ENCODE data around the gene MECR.

MECR gene

DNA sequence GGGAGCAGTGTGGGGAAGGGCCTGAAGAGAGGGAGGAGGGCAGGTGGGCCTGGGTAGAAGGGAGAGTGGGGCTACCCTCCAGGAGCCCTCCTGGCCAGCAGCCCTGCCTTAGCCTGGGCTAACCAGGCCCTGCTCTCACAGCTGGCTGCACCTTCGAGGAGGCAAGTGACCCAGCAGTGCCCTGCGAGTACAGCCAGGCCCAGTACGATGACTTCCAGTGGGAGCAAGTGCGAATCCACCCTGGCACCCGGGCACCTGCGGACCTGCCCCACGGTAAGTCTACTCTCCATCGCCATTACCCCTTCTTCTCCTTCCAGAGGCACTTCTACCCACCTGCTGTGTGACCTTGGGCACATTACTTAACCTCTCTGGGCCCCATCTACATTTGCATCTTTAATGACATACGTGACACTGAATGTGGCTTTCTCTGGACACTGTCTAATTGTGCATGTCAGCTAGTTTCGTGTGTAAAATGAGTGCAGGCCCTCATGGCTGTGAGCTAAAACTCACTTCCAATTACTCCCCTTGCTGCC, 24.5 kb upstream of the MECR start:
- DNase-seq, result no peak

DNA sequence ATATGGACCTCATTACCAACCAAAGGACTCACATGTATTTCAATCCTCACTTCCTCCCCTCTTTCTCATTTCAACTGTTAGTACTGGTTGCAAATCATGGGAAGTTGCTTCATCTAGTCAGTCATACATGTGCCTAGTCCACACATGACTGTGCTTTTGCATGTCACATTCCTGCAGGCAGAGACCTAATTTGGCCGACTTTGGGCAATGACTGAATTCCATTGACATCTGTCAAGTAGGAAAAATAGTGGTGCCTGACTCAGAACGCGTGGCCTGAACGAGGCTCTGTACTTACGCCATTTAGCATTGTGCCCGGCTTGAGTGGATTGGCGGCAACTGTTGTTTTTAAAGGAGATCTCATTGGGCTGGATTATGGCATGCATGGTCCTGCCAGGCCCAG, 23.6 kb upstream of the MECR start:
- no peak for DNase-seq

DNA sequence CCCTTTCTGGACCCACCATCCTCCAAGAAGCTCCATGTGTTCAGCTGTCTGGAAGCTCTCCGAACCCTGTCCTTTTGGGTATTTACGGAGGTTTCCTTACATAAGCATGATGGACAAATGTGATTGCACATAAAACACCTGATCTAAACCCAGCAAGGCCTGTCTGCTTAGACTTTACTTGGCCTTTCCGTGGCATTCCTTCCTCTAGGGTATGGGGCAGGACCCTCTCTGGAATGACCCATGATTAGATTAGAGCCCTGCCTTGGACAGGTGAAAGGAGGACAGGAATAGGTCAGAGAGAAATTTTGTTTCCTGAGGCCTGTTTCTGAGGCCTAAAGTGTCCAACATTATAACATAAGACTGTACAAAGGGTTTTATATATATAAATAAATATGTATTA, 22.4 kb upstream of the MECR start:
- no peak for DNase-seq

DNA sequence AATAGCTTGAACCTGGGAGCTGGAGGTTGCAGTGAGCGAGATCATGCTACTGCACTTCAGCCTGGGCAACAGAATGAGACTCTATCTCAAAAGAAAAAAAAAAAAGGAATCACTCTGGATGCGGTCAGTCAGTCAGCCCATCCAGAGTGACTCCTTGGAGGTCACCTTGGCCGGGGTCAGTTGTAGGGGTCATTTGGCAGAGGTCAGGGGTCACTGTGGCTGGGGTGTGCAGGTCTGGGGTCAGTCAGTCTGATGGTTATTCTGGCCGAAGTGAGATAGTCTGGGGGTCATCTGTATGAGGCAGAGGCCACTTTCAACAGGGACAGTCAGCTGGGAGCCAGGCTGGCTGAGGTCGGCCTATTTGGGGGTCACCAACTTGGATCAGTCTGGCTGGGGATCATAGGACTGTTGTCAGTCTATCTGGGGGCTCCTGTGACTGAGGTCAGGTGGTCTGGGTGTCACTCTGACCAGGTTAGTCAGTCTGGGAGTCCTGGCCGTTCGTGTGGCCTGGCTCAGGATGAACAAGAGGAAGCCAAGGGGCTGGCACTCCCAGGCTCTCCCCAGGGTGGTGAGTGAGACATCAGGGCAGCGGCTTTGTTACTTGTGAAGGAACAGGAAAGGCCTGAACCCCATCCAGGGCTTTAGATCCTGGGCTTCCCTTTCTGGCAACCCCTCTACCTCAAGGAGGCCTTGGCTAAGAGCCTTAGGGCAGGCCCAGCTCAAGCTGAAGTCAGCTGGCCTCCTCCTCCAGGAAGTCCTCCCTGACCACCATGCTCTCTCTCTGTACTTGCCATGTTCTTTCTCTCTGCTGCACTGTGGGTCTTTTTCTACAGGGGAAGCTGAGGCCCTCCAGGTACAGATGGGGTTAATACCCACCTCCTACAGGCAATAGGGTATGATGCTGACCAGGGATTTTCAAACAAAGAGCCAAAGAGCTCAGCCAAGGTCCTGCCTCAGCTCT, 20.7 kb upstream of the MECR start:
- DNase-seq, result no peak

DNA sequence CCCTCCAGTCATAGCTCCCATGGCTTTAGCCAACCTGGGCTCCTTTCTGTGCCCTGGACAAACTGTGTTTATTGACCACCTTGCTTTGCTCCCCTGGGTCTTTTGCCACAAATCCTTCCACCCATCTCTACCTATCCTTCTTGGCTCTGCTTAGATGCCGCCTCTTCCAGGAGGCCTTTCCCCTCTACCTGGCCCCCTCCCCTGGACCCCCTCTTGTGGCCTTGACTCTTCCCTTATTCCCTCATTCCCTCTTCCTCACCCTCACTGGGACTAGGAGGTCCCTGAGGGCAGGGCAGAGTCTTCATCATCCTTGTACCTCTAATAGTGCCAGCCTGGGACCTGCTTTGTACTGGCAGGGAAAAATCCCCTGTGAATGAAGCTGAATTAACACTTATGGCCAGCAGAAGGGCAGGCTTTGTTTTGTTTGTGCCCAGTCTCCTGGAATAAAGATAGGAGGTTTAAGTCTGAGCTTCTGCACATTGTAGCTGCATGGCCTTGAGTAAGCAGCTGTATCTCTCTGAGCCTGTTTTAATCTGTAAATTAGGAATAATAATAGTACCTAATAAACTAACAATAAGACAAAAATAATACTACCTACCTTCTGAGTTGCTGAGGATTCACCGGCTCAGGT, 19.3 kb upstream of the MECR start:
- no peak for DNase-seq

DNA sequence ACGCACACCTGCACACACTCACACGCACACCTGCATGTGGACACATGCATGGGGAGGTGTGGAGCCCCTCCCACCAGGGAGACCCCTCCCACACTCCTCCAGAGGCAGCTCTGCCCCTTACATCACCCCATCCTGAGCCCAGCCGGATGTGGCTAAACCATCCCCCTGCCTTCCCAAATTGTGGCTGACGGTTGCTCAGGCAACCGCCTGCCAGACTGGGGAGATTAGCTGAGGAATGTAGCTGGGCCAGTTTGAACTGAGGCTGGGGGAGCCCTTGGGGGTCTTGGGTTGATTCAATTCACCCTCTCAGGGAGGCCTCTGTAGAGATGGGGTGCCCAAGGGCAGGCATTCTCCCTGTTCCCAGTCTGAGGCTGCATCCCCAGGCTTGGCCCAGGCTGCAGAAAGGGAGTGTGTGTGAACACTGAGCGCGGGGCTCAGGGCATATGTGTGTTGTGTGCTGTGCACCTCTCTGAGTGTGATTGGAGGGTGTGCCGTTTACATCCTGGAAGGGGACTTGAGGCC, 18.5 kb upstream of the MECR start:
- no peak for DNase-seq

DNA sequence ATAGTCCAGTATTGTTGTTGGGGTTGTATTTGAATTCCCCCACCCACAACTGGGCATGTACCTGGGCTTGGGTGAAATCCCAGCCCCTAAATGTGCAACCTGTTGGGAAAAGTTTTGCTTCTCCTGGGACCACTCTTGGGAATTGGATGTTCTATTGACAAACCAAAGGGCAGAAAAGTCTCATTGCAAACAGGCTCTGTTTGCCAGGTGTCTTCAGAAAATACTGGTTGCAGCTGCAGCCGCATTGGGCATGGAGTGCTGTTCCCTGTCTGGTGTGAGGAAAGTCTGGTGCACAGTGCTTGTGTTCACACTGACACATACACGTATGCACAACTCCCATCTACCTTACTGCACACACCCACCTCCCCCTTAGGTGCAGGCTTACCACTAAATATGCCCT, 17.7 kb upstream of the MECR start:
- no peak for DNase-seq

DNA sequence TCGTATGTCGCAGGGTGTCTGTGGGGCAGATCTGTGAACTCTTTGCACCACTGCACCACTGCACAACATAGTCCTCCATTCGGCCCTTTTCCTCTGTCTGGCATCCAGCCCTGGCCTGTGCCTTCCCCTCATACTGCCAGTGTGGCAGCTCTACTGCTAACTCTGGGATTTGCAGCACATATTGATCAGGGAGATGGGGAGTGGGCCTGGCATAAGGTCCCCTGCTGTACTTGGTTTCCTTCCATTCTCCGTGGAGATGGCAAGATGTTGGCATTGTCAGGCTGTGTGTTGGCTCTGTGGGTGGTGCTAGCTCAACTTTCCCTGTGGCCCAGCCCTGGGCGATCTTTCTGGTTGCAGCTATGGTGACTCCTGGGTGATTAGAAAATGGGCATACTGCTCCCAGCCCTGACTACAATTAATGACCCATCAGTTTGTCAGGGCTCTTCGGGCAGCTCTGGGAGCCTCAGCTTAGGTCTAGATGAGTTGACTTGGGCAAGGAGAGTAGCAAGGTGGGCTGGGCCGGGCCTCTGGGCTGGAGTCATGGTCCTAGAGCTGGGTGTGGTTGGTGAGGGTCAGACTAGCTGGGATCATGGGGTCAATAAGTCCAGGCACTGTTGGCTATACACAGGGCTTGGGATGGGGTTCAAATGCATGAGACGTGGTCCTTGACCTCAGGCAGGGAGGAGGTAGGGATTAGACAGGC, 17.0 kb upstream of the MECR start:
- no peak for DNase-seq

DNA sequence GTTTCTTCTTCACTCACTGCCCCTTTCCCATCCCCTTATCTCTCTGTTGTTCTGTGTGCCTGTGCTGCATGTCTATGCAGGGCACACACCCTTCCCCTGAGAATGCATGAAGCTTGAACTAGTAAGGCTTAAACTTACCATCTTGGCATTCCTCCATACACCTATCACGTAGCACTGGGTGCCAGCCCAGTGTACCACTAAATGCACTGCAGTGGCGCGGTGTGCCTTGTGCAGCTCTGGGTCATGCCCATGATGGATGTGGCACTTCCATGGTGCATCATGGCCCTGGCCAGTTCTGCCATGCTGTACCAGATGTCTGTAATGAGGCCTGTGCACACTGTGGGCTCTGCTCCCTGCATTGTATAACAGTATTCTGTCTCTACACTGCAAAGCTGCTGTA, 16.3 kb upstream of the MECR start:
- no peak for DNase-seq

DNA sequence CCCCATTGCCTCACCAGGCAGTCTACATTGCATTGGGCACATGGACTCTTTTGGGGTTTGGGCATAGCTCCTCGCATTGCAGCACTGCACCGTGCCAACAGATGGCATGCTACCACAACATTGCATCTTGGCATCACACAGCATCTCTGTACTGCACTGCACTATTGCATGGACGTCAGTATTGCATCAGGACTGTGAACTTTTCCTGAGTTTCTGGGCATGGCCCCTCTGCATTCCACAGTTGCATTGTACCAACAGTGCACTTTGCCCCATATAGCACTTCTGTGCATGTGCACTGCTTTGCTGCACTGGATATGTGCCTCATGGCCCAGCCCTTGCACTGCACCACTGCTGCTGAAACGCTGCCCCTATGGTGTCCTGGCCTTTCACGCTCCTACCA, 15.1 kb upstream of the MECR start:
- no peak for DNase-seq

DNA sequence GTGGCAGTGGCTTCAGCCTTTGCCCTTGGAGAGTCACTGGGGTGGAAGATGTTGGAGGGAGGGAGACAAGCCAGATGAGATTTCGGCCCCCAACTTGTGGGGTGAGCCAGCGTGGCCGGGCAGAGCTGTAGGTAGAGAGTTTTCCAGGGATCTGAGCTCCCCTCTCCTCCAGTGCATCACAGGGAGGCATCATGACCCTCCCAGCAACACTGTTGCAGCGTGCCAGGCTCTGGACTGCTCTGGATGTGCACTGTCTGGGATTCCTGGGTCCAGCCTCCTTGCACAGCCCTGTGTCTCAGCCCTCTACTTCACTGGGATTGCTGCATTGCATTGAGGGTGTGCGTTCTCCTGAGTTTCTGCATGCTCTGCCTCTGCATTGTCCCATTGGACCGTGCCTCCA, 14.5 kb upstream of the MECR start:
- no peak for DNase-seq

DNA sequence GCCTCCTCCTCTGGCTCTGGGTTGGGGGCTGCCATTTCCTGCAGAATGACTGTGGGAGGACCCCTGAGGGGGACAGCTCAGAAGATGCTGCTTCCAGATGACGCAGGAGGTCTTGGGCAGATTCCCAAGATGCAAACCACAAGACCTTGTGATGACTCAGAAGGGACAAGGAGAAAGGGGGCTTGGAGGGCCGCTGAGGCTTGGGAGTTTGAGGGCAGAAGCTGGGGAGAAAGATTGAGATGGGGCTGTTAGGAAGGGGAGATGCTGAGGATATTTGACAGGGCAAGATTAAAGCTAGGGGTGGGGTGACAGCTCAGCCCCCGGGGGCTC, 13.1 kb upstream of the MECR start:
- DNase-seq, result no peak

DNA sequence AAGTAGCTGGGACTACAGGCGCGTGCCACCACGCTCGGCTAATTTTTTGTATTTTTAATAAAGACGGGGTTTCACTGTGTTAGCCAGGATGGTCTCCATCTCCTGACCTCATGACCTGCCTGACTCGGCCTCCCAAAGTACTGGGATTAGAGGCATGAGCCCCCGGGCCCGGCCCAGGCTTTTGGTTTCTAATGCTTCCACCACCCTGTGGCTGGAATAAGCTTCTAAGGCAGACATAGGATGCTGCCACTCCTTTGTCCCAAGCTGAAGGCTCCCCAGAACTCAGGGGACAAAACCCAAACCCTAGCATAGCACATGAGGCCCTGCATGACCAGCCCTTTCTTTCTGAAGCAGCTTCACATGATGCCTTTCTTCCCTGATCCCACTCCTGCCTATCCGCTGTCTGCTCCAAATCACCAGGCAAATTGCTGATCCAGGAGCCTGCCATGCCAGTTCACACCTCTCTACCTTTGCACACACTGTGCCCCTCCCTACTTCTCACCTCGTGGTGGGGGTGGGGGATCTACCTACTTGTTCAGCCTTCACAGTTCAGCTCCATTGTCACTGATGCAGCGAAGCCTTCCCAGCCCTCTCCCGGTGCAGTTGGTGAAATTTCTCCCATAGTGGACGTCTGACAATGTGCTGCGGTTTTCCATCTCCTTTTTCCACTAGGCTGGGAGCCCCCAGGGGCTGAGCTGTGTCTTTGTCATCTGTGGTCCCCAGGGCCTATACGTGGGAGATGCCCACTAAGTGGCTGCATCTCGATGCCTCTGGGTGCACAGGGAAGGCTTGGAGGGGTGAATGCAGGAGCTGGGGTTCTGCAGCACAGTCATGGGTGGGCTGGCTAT, 12.5 kb upstream of the MECR start:
- DNase-seq, result no peak

DNA sequence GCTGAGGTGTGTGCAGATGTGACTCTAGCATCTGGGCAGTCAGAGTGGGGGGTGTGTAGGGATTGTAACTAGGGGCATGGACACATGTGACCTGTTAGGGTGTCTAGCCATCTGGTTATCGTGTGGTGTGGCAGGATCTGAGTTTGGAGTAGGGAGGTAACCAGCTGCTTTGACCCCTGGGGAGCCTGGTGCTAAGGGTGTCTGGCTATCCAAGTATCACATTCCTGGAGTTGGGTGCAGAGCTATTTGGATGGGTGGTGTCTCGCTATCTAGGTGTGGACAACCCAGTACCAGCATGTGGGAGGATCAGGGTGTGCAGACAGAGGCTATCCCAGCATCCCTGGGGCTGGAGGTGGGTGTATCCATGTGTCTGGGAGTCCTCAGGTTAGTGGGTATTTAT, 10.3 kb upstream of the MECR start:
- DNase-seq, result no peak

DNA sequence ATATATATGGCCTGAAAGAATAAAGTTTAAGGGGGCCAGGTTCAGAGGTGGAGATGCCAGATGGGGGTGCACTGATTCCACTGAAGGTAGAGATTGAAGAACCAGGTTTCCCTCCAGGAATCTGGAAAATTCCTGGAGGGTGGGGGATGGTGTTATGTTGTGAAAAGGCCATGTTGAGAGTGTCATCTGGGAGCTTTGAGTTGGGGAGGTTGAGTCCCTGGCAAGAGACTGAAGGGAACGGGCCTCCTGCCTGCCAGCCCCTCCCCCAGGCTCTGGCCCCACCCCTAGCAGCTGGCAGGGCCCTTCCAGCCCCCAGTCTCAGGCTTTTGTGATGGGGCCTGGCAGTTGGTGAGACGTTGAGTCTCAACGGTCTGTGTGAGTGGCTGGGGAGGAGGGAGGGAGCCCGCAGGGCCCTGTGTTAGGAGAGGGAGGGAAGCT, 9.7 kb upstream of the MECR start:
- no peak for DNase-seq

DNA sequence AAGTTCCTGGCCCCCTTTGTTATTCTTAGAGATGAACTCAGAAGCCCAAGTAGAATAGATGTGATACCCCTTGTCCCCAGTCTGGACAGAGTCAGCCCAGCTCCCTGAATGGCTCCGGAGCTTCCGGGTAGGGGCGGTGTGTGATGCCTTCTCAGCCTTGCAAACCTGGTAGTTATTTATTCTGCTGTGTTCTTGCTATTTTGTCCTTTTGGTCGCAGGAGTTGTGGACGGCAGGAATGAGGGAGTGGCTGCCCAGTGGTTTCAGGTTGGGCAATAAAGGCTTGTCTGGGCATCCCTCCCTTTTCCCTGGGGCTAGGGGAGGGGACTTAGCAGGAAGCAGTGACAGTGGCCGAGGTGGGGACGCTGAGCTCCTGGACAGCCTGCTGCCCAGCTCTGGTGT, 8.4 kb upstream of the MECR start:
- no peak for DNase-seq

DNA sequence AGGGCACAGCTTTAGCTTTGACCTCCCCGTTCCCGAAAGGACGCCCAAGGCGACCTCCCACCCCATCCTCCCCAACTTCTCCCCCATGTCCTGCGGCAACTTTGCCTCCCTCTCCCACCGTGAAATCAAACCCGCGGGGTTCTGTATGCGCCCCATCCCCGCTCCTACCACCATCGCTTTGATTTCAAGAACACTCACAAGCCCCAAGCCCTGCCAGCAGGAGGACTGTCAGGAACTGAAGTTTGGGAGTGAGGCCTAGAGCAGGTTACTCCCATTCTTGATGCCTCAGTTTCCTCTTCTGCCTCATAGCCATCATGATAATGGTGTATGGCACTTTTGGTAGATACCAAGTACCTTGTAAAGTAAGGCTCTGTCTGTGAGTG, 7.9 kb upstream of the MECR start:
- no peak for DNase-seq

DNA sequence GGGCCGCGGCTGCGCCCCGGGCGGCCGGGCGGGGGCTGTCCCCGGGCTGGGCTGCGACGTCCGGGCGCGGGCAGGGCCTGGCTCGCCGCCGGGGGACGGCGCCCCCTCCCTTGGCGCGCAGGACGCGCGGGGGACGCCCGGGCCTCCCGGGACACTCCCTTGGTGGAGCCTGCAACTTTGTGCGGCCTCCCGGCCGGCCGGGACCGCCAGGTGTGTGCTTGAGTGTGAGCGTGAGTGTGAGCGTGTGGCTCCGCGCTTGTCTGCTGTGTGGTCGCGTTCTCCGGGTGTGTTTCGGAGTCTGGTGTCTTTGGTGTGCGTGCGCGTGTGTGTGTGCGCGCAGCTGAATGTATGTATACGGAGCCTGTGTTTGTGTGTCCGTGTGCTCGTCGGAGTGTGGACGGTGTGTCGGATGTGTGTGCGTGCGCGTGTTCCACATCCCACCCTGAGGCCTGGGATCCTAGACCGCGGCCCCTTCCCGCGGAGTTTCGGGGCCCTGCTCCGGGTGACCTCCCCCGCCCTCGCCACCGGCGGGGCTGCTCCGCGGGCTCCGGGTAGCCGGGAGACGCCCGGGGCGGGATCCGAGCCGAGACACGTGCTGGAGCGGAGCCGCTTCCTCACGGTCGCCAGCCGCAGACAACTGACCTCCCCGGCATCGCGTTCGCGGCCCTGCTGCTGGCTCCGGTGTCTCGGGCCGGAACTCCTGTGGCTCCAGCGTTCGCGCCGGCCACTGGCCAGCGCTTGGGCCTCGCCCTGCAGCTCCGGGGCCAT, 7.3 kb upstream of the MECR start:
- no peak for DNase-seq

DNA sequence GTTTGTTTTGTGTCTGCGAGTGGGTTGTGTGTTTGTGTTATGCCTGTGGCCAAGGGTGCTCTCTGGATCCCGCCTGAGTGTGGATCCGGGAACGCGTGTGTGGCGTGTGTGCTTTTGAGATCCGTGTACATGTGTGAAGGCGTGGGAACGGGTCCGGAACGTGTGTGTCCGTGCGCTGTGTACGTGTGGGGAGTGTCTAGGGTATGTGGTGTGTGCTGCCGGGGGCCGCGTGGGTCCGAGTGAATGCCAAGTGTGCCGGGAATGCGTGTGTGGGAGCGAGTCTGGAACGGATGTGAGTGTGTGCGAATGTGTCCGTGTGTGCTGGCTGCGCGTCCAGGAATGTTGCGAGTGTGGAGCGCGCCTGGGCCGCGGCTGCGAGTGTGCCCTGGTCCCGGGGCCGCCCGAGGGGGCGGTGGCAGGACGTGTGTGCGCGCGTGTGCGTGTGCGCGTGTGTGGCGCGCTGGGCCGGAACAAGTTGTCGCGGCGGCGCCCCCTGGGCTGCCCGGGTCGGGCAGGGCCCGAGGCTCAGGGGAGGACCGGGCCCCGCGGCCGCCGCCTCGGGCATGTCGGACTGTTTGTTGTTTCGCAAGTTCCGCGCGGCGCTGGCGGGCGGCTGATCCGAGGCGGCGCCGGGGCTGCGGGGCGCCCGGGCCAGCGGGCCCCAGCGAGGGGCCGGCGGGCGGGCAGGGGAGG, 6.5 kb upstream of the MECR start:
- DNase-seq, result no peak

DNA sequence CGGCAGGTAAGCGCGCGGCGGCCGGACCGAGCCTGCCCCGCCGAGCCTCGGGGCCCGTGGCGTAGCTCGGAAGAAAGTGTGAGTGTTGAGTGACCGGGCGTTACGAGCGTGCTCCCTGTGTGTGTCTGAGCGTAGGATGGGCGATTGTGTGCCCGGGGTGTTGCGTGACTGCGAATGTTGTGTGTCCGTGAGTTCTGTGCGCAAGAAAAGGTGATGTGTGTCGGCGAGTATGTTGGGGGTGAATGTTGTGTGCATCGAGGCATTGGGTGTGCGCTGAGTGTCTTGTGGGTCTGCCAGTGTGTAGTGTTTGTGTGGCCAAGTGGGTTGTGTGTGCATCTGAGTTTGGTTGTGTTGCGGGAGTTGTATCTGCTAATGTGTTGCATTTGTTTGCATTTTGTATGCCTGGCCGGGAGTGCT, 6.0 kb upstream of the MECR start:
- DNase-seq, result no peak

All from activated gamma-delta T cell (primary cell).